GM12878 (cell line): Measurements from ENCODE around the gene RASAL1. TPM values are rescaled to one million over a fixed set of nuclear protein-coding genes. Genes with fewer than 3 reads are reported as not detected.

Source experiments
- ATAC-seq: fragments of 200-7000 bp; cut with Tn5 transposase; 3 replicates; pipeline ENCODE4 v1.9.1; 2020; ENCODE audit warnings: mild to moderate bottlenecking, moderate library complexity
- BruUV-seq: library from RNA; stranded (reverse); fragments of 400-500 nt; replicated peaks from 2 replicates; lab custom pipeline; 2021; lab: Mats Ljungman, UMichigan
- CTCF ChIA-PET: fragments of 300-600 bp; sonication (Branson Sonifier 250); formaldehyde crosslinking; extraction: SDS; loops from one replicate; lab custom pipeline; 2021; ENCODE audit warnings: inconsistent platforms; lab: Yijun Ruan, JAX
- POLR2A ChIA-PET: fragments of 350-600 bp; formaldehyde crosslinking; extraction: SDS; loops from one replicate; lab custom pipeline; 2021; ENCODE audit warnings: inconsistent platforms; lab: Charles Lee
- RAD21 ChIA-PET: fragments of 300-600 bp; sonication (Branson Sonifier 250); formaldehyde crosslinking; loops from one replicate; lab custom pipeline; 2023; ENCODE audit warnings: antibody characterized with exemption; ENCODE audit not compliant: unreplicated experiment; lab: Charles Lee
- SMC1A ChIA-PET: fragments of 300-600 bp; sonication (Branson Sonifier 250); formaldehyde crosslinking; loops from one replicate; lab custom pipeline; 2023; ENCODE audit not compliant: unreplicated experiment, uncharacterized antibody; lab: Charles Lee
- DNase-seq: peaks from one replicate; pipeline ENCODE4 v3.0.0-alpha.2; 2011; ENCODE audit warnings: low read depth, low spot score
- FAIRE-seq: peaks from 3 replicates; lab custom pipeline; 2011; peaks lifted over from hg19 to GRCh38; lab: Jason Lieb, UNC
- H2AFZ ChIP-seq: 2 replicates; pipeline ENCODE4 v1.6.0; 2011; ENCODE audit warnings: low read depth, low read length, control low read depth; ENCODE audit not compliant: control insufficient read depth
- H3K27ac ChIP-seq: 2 replicates; pipeline ENCODE4 v1.5.1; 2011; ENCODE audit warnings: control low read depth; ENCODE audit not compliant: control insufficient read depth, insufficient read depth
- H3K27me3 ChIP-seq, 2 experiments: replicated peaks in 1 of 2; 2 replicates each; pipeline versions ENCODE4 v1.6.0 to v1.6.1; 2011; ENCODE audit warnings: low read length in 1 of 2; ENCODE audit not compliant: control insufficient read depth in 2 of 2, insufficient read depth in 2 of 2
- H3K36me3 ChIP-seq, 2 experiments: 2 replicates each; pipeline ENCODE4 v1.5.1; 2011; ENCODE audit warnings: low read length in 1 of 2; ENCODE audit not compliant: control insufficient read depth in 2 of 2, insufficient read depth in 2 of 2
- H3K4me1 ChIP-seq: 2 replicates; pipeline ENCODE4 v1.6.1; 2011; ENCODE audit warnings: mild to moderate bottlenecking, low read length, moderate library complexity, mixed read lengths; ENCODE audit not compliant: control insufficient read depth, insufficient read depth
- H3K4me2 ChIP-seq: 2 replicates; pipeline ENCODE4 v1.6.0; 2011; ENCODE audit warnings: control low read depth; ENCODE audit not compliant: control insufficient read depth, insufficient read depth
- H3K4me3 ChIP-seq: fragments of 200-600 bp; sonication (generic); 2 replicates; pipeline ENCODE4 v1.5.1; 2016
- H3K79me2 ChIP-seq: 2 replicates; pipeline ENCODE4 v1.6.0; 2011; ENCODE audit warnings: low read length; ENCODE audit not compliant: control insufficient read depth, insufficient read depth
- H3K9ac ChIP-seq: 2 replicates; pipeline ENCODE4 v1.8.0; 2011; ENCODE audit warnings: low read length, control low read depth, mixed read lengths; ENCODE audit not compliant: control insufficient read depth, insufficient read depth
- H3K9me3 ChIP-seq: replicated peaks from 3 replicates; pipeline ENCODE4 v1.5.1; 2011; ENCODE audit warnings: mild to moderate bottlenecking, low read length; ENCODE audit not compliant: control insufficient read depth, insufficient read depth
- H4K20me1 ChIP-seq: 2 replicates; pipeline ENCODE4 v1.6.0; 2011; ENCODE audit not compliant: control insufficient read depth, insufficient read depth
- EED ChIP-seq: sonication (generic); IDR thresholded peaks from 2 replicates; pipeline ENCODE4 v1.6.1; 2016; ENCODE audit warnings: antibody characterized with exemption, low read depth
- GABPA ChIP-seq: IDR thresholded peaks from 2 replicates; pipeline ENCODE4 v1.6.1; 2014; ENCODE audit warnings: antibody characterized with exemption, low read depth, mild to moderate bottlenecking, inconsistent platforms
- SMAD5 ChIP-seq: IDR thresholded peaks from 2 replicates; pipeline ENCODE4 v1.6.1; 2016; ENCODE audit warnings: antibody characterized with exemption, low read depth
- ZSCAN29 ChIP-seq: fragments of 450-650 bp; IDR thresholded peaks from 2 replicates; pipeline ENCODE4 v1.6.1; 2017; ENCODE audit warnings: mild to moderate bottlenecking, moderate library complexity
- WGBS: methylation state at CpG from one replicate; pipeline ENCODE4 v1.1.6; 2016; ENCODE audit warnings: low lambda C conversion rate; ENCODE audit not compliant: insufficient replicate concordance, insufficient coverage; ENCODE audit errors: missing lambda C conversion rate; 5-methylcytosine and 5-hydroxymethylcytosine counted together
- in situ Hi-C: fragments of 300-500 bp; cut with MboI; formaldehyde crosslinking; loops from 9 replicates; pipeline ENCODE4 v1.14.3; 2018; ENCODE audit warnings: mixed read lengths
- intact Hi-C: fragments of 100-400 bp; cut with micrococcal nuclease; formaldehyde crosslinking; loops from one replicate; pipeline ENCODE4 v1.14.2; 2022; ENCODE audit not compliant: unreplicated experiment
- polyA plus RNA-seq, 11 experiments: library from polyadenylated mRNA; depleted of rRNA in 4 of 11; unstranded in 6 of 11; stranded (reverse) in 5 of 11; fragments of >200 nt; fragmentation: Nextera tagmentation in 4 of 11; fragmentation: Illumina TruSeq in 1 of 11; extraction: Ambion mirVana in 4 of 11; extraction: Trizol in 1 of 11; gene quantifications; 1 replicate in 1 of 11; 2 replicates in 10 of 11; pipeline versions ENCODE4 v1.2.1 to v1.2.3, GENCODE V29; 2011 to 2016; ENCODE audit warnings: inconsistent platforms in 2 of 11, missing spikeins in 2 of 11, low read depth in 1 of 11
- total RNA-seq, 4 experiments: library from RNA; depleted of rRNA in 3 of 4; stranded (reverse); fragments of >200 nt in 3 of 4; fragmentation: Illumina TruSeq in 1 of 4; extraction: Trizol in 1 of 4; gene quantifications; 2 replicates each; pipeline versions ENCODE4 v1.2.1 to v1.2.3, GENCODE V29; 2013 to 2021
- TF ChIP-seq, protein P1 (sequence below): fragments of 450-650 bp; IDR thresholded peaks from 2 replicates; pipeline ENCODE4 v1.6.1; 2017; ENCODE audit warnings: borderline replicate concordance
- TF ChIP-seq, protein P2 (sequence below): fragments of 450-650 bp; IDR thresholded peaks from 2 replicates; pipeline ENCODE4 v1.6.1; 2017; ENCODE audit warnings: low read depth, mild to moderate bottlenecking, moderate library complexity
- TF ChIP-seq, protein P3 (sequence below): IDR thresholded peaks from 2 replicates; pipeline ENCODE4 v1.6.1; 2011; ENCODE audit warnings: borderline replicate concordance, low read depth, mild to moderate bottlenecking, moderate library complexity, mixed read lengths, low read length; ENCODE audit not compliant: insufficient read depth; ENCODE audit errors: extremely low read length
- TF ChIP-seq, protein P4 (sequence below): fragments of 150-350 bp; IDR thresholded peaks from 2 replicates; pipeline ENCODE4 v1.6.1; 2014; ENCODE audit warnings: mild to moderate bottlenecking, low read depth, low read length
- TF ChIP-seq, protein P5 (sequence below): IDR thresholded peaks from 2 replicates; pipeline ENCODE4 v1.6.1; 2012; ENCODE audit warnings: mild to moderate bottlenecking, low read depth, low read length

Gene RASAL1
- total and polyA plus RNA-seq, 10 of the 15 experiments (the other 5 are each of a cell fraction or from before 2014, with no cell fraction given): 0.12 to 1.0 (median 0.52) TPM; not detected in 6

DNA sequence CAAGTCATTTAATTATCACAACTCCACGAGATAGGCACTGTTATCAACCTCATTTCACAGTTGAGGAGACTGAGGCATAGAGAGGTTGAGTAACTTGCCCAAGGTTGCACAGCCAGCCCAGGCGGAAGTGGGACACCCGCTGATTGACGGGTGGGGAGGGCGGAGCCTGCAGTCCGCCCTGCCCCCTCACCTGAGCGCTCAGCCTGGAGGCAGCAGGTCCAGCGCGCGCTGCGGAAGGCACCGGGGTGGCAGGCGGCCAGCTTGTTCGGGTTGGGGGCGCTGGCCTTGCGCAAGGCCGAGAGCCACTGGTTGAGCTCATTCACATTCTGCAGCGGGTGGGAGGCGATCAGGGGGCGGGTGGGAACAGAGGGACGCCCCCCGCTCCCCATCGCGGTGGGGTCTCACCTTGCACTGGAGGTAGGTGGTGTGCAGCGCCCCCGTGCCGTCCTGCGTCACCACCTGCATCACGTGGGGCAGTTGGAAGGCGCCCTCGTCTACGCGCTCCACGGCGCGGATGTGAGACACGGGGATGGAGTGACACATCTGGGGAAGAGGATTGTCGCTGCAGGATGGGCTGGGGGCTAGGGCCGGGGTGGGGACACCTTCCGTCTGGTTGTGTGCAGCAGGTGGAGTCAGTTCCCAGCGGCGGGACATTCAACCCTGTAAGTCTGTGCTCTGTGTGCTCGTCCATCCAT, 31.7 kb downstream of the RASAL1 start:
- ChIA-PET CTCF (interaction anchor here (0.6 to 2.7 kb wide), 6 partner anchors 12 to 1081 kb away, joined by 3 to 16 read pairs (median 4); no protein-coding TSS in a partner anchor), SMC1A (interaction anchor here (1.4 kb wide), 1 partner anchor 55 kb away, joined by 5 read pairs; no protein-coding TSS in a partner anchor), POLR2A (interaction anchor here (0.6 kb wide), 1 partner anchor 21 kb away, joined by 4 read pairs; no protein-coding TSS in a partner anchor), RAD21 (interaction anchor here (0.6 kb wide), 1 partner anchor 279 kb away, joined by 6 read pairs; no protein-coding TSS in a partner anchor)
- Histone ChIP-seq H3K4me2 (peak overlapping the region; percentile 60), H3K27ac (no peak overlapping the region), H3K9me3 (no peaks in the 10 kb centered on the region), H2AFZ (peak overlapping the region; percentile 58), H3K36me3 (no peaks in the 10 kb centered on the region), H4K20me1 (no peaks in the 10 kb centered on the region), H3K27me3 (no peaks in the 10 kb centered on the region), H3K9ac (no peak overlapping the region), H3K4me1 (peaks cover 10% of the 10 kb centered on the region; the same call in 1 of the 2 replicates), H3K79me2 (no peaks in the 10 kb centered on the region), H3K4me3 (peak overlapping the region; percentile 5; the same call in 1 of the 2 replicates)
- intact Hi-C loops: no loop called here
- FAIRE-seq (no peak), ATAC-seq (peak; percentile 39; the same call in 2 of the 3 replicates), DNase-seq (no peak)
- in situ Hi-C loops: no loop called here
- no TSS peak for BruUV-seq
- WGBS: 10% methylated on average over 31 of the region's 43 CpGs
- TF ChIP-seq, protein P1, sequence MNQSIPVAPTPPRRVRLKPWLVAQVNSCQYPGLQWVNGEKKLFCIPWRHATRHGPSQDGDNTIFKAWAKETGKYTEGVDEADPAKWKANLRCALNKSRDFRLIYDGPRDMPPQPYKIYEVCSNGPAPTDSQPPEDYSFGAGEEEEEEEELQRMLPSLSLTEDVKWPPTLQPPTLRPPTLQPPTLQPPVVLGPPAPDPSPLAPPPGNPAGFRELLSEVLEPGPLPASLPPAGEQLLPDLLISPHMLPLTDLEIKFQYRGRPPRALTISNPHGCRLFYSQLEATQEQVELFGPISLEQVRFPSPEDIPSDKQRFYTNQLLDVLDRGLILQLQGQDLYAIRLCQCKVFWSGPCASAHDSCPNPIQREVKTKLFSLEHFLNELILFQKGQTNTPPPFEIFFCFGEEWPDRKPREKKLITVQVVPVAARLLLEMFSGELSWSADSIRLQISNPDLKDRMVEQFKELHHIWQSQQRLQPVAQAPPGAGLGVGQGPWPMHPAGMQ: no peak
- TF ChIP-seq, protein P2, sequence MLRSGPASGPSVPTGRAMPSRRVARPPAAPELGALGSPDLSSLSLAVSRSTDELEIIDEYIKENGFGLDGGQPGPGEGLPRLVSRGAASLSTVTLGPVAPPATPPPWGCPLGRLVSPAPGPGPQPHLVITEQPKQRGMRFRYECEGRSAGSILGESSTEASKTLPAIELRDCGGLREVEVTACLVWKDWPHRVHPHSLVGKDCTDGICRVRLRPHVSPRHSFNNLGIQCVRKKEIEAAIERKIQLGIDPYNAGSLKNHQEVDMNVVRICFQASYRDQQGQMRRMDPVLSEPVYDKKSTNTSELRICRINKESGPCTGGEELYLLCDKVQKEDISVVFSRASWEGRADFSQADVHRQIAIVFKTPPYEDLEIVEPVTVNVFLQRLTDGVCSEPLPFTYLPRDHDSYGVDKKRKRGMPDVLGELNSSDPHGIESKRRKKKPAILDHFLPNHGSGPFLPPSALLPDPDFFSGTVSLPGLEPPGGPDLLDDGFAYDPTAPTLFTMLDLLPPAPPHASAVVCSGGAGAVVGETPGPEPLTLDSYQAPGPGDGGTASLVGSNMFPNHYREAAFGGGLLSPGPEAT: no peak
- TF ChIP-seq EED (no peak), GABPA (no peak), SMAD5 (no peak), ZSCAN29 (0 out of 2 replicates have a peak, but pooled peaks have one; percentile 37)
- TF ChIP-seq, protein P3, sequence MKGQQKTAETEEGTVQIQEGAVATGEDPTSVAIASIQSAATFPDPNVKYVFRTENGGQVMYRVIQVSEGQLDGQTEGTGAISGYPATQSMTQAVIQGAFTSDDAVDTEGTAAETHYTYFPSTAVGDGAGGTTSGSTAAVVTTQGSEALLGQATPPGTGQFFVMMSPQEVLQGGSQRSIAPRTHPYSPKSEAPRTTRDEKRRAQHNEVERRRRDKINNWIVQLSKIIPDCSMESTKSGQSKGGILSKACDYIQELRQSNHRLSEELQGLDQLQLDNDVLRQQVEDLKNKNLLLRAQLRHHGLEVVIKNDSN: peak; percentile 78
- TF ChIP-seq, protein P4, sequence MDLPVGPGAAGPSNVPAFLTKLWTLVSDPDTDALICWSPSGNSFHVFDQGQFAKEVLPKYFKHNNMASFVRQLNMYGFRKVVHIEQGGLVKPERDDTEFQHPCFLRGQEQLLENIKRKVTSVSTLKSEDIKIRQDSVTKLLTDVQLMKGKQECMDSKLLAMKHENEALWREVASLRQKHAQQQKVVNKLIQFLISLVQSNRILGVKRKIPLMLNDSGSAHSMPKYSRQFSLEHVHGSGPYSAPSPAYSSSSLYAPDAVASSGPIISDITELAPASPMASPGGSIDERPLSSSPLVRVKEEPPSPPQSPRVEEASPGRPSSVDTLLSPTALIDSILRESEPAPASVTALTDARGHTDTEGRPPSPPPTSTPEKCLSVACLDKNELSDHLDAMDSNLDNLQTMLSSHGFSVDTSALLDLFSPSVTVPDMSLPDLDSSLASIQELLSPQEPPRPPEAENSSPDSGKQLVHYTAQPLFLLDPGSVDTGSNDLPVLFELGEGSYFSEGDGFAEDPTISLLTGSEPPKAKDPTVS: no peak
- TF ChIP-seq, protein P5, sequence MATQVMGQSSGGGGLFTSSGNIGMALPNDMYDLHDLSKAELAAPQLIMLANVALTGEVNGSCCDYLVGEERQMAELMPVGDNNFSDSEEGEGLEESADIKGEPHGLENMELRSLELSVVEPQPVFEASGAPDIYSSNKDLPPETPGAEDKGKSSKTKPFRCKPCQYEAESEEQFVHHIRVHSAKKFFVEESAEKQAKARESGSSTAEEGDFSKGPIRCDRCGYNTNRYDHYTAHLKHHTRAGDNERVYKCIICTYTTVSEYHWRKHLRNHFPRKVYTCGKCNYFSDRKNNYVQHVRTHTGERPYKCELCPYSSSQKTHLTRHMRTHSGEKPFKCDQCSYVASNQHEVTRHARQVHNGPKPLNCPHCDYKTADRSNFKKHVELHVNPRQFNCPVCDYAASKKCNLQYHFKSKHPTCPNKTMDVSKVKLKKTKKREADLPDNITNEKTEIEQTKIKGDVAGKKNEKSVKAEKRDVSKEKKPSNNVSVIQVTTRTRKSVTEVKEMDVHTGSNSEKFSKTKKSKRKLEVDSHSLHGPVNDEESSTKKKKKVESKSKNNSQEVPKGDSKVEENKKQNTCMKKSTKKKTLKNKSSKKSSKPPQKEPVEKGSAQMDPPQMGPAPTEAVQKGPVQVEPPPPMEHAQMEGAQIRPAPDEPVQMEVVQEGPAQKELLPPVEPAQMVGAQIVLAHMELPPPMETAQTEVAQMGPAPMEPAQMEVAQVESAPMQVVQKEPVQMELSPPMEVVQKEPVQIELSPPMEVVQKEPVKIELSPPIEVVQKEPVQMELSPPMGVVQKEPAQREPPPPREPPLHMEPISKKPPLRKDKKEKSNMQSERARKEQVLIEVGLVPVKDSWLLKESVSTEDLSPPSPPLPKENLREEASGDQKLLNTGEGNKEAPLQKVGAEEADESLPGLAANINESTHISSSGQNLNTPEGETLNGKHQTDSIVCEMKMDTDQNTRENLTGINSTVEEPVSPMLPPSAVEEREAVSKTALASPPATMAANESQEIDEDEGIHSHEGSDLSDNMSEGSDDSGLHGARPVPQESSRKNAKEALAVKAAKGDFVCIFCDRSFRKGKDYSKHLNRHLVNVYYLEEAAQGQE: no peak
